Subcutaneous adipose tissue (tissue), 4 donors: Measurements from ENCODE around the gene TXLNG. TPM values are rescaled to one million over a fixed set of nuclear protein-coding genes. Genes with fewer than 3 reads are reported as not detected.

ENCODE experiments used
- CTCF ChIP-seq: fragments of 450-650 bp; IDR thresholded peaks from one replicate; pipeline ENCODE4 v1.5.1; 2016; ENCODE audit warnings: low read depth, mild to moderate bottlenecking, control low read depth, antibody characterized with exemption, moderate library complexity
- total RNA-seq, 4 donors: library from RNA; depleted of rRNA; stranded (reverse); fragments of >200 nt; gene quantifications; one replicate each; pipeline ENCODE4 v1.1.0, GENCODE V29; 2016

TXLNG gene
- 10 to 100 TPM; 27.5 to 35.9 (median 31.1) TPM for total RNA-seq

DNA sequence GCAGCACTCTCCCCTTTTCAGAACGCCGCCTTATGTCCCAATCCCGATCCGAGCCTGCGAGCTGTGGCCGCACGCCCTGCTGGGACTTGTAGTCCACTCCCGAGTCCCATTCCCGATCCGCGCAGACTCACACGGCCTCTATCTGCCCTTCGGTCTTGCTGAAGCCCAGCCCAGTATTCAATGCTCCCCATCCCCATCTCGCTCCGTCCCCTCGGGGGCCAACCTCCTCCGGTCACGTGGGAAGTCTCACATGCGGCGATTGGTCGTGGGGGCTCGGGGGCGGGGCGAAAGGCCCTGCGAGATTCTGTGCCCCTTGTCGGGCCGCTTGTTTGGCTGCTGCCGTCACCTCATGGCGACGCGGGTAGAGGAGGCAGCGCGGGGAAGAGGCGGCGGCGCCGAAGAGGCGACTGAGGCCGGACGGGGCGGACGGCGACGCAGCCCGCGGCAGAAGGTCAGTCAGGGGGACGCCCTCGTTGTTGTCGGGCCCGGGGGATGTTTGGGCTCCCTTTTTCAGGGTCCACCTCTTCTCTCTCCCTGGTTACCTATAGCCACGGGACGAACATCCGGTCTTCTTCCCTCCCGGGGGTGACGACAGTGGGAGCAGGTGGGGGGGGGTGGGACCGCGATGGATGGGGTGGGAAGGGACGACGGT, at the start of gene TXLNG:
TXLNG (plus strand) TSS at position 328 of the 652 bp plus-strand sequence; CDS start at position 350, 22 bp downstream.
- no peak for TF ChIP-seq CTCF

GRCh38 chrX:16737024-16737423, 49.2 kb upstream of the TXLNG start:
- TF ChIP-seq CTCF = no peak

- no peak for TF ChIP-seq CTCF
Measured at GRCh38 chrX:16739574-16739973, 46.7 kb upstream of the TXLNG start.

DNA sequence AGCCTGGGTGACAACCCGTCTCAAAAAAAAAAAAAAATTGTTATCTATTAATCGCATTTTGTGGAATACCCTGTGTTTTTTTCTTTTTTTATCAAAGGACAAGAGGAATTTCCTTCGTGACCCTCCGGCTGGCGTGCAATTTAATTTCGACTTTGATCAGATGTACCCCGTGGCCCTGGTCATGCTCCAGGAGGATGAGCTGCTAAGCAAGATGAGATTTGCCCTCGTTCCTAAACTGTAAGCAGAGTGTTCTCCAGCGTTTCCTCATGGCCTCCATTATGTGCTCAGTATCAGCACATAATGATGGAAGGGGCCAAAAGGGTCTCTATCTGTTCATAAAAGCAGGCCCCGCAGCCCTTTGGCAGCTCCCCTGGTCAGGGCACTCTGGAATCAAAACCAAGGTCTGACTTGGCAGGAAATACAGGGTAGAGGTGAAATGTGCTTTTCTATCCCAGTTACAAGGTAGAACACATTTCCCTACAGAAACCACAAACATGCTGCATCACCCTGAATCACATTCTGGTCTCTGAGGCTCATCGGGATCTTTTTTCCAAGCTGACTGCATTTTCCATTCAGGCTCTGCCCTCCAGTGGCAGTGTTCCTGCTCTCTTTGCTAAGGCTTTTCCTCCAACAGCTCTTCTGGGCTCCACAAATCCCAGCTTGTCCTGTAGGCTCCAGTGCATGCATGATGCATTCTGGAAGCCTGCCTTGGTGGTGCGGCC, 42.5 kb upstream of the TXLNG start:
- no peak for TF ChIP-seq CTCF

- no peak for TF ChIP-seq CTCF
Measured at GRCh38 chrX:16745102-16745501, 41.2 kb upstream of the TXLNG start.

- no peak for TF ChIP-seq CTCF
Measured at GRCh38 chrX:16745659-16746058, 40.6 kb upstream of the TXLNG start.

GRCh38 chrX:16748425-16748824, 37.8 kb upstream of the TXLNG start:
- no peak for TF ChIP-seq CTCF
